ACC112 (cell line): ENCODE measurements around the gene PIEZO2.
A peak's percentile ranks its signal among the peaks of the same experiment; 100 is the strongest.

Source experiments
- H2AFZ ChIP-seq: fragments of 200-600 bp; sonication (generic); one replicate; pipeline ENCODE4 v1.6.0; 2017; ENCODE audit warnings: antibody characterized with exemption, low read length; ENCODE audit not compliant: unreplicated experiment
- H3K27ac ChIP-seq: fragments of 200-600 bp; sonication (generic); 2 replicates; pipeline ENCODE4 v1.5.1; 2014; ENCODE audit warnings: low read depth, mild to moderate bottlenecking, antibody characterized with exemption, low read length, moderate library complexity
- H3K27me3 ChIP-seq: fragments of 200-600 bp; sonication (generic); 2 replicates; pipeline ENCODE4 v1.6.1; 2014; ENCODE audit warnings: mild to moderate bottlenecking, antibody characterized with exemption, low read length, moderate library complexity, mixed read lengths; ENCODE audit not compliant: insufficient read depth
- H3K36me3 ChIP-seq: fragments of 200-600 bp; sonication (generic); 2 replicates; pipeline ENCODE4 v1.6.1; 2016; ENCODE audit warnings: mild to moderate bottlenecking, antibody characterized with exemption, low read length, moderate library complexity, mixed read lengths; ENCODE audit not compliant: insufficient read depth
- H3K4me1 ChIP-seq: fragments of 200-600 bp; sonication (generic); one replicate; pipeline ENCODE4 v1.6.1; 2016; ENCODE audit warnings: low read length, mixed read lengths; ENCODE audit not compliant: insufficient read depth, unreplicated experiment, control insufficient read depth
- H3K4me3 ChIP-seq: fragments of 200-600 bp; sonication (generic); 2 replicates; pipeline ENCODE4 v1.5.1; 2014; ENCODE audit warnings: mild to moderate bottlenecking, low read depth, low read length
- H3K79me2 ChIP-seq: fragments of 200-600 bp; sonication (generic); one replicate; pipeline ENCODE4 v1.6.0; 2016; ENCODE audit warnings: low read length; ENCODE audit not compliant: control insufficient read depth, unreplicated experiment, insufficient read depth

PIEZO2 gene

GRCh38 chr18:10752382-10752781 is 397.0 kb downstream of the PIEZO2 start:
- no peaks in the 10 kb centered on the region for H3K36me3 ChIP-seq
- H3K79me2 ChIP-seq = no peaks in the 10 kb centered on the region
- no peak overlapping the region for H2AFZ ChIP-seq
- peaks cover 10% of the 10 kb centered on the region for H3K4me1 ChIP-seq
- no peak overlapping the region for H3K27ac ChIP-seq
- peaks cover 3% of the 10 kb centered on the region; the same call in 1 of the 2 replicates for H3K27me3 ChIP-seq
- H3K4me3 ChIP-seq = no peak overlapping the region

- no peaks in the 10 kb centered on the region for H3K79me2 ChIP-seq
- H3K4me1 ChIP-seq = peaks cover 10% of the 10 kb centered on the region
- no peak overlapping the region for H3K4me3 ChIP-seq
- no peak overlapping the region for H2AFZ ChIP-seq
- H3K27ac ChIP-seq = no peak overlapping the region
- H3K36me3 ChIP-seq = no peaks in the 10 kb centered on the region
- H3K27me3 ChIP-seq = peaks cover 3% of the 10 kb centered on the region; the same call in 1 of the 2 replicates
Measured at GRCh38 chr18:10751653-10752052, 397.7 kb downstream of the PIEZO2 start.

GRCh38 chr18:10750191-10751035 is 399.0 kb downstream of the PIEZO2 start:
- Histone ChIP-seq H3K27me3 (peaks cover 3% of the 10 kb centered on the region; the same call in 1 of the 2 replicates), H3K36me3 (no peaks in the 10 kb centered on the region), H3K4me3 (no peak overlapping the region), H3K4me1 (peaks cover 10% of the 10 kb centered on the region), H2AFZ (no peak overlapping the region), H3K27ac (no peak overlapping the region), H3K79me2 (no peaks in the 10 kb centered on the region)

GRCh38 chr18:10748641-10749040 is 400.7 kb downstream of the PIEZO2 start:
- H3K4me1 ChIP-seq = peaks cover 10% of the 10 kb centered on the region
- no peak overlapping the region for H3K4me3 ChIP-seq
- peak overlapping the region; percentile 47 for H3K27ac ChIP-seq
- H3K79me2 ChIP-seq = no peaks in the 10 kb centered on the region
- H3K27me3 ChIP-seq = peaks cover 3% of the 10 kb centered on the region; the same call in 1 of the 2 replicates
- no peaks in the 10 kb centered on the region for H3K36me3 ChIP-seq
- no peak overlapping the region for H2AFZ ChIP-seq

- peaks cover 8% of the 10 kb centered on the region for H3K4me1 ChIP-seq
- no peak overlapping the region for H3K27ac ChIP-seq
- no peak overlapping the region for H3K4me3 ChIP-seq
- no peaks in the 10 kb centered on the region for H3K27me3 ChIP-seq
- H2AFZ ChIP-seq = no peak overlapping the region
- H3K36me3 ChIP-seq = no peaks in the 10 kb centered on the region
- H3K79me2 ChIP-seq = no peaks in the 10 kb centered on the region
Measured at GRCh38 chr18:10745971-10746370, 403.4 kb downstream of the PIEZO2 start.

- no peaks in the 10 kb centered on the region for H3K27me3 ChIP-seq
- H3K79me2 ChIP-seq = no peaks in the 10 kb centered on the region
Measured at GRCh38 chr18:10745219-10745618, 404.1 kb downstream of the PIEZO2 start.

DNA sequence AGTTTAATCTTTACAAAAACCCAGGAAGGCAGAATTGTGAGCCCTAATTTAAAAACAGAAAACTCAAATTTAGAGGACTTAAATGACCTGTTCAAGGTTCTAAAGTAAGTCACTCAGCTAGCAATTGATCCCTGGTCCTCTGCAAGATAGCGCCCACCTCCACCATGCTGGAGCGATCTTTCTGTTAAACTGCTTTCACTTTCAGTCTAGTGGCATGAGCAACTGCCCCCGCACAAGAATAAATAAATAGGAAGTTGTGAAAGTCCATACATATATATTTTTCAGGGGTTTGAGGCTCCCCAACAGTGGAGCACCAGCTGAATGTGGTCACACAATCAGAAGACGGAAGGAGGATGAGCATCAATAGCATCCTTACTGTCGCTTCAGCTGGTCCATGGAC is 405.6 kb downstream of the PIEZO2 start:
- Histone ChIP-seq H3K79me2 (no peaks in the 10 kb centered on the region), H3K27ac (no peak overlapping the region), H3K27me3 (no peaks in the 10 kb centered on the region), H3K4me3 (no peak overlapping the region), H3K4me1 (peaks cover 7% of the 10 kb centered on the region), H2AFZ (no peak overlapping the region), H3K36me3 (no peaks in the 10 kb centered on the region)

More at GRCh38 chr18:10745219-10745618, 404.1 kb downstream of the PIEZO2 start:
- H3K27ac ChIP-seq = no peak overlapping the region
- H3K4me1 ChIP-seq = peaks cover 8% of the 10 kb centered on the region
- H3K4me3 ChIP-seq = no peak overlapping the region
- H2AFZ ChIP-seq = no peak overlapping the region
- no peaks in the 10 kb centered on the region for H3K36me3 ChIP-seq

GRCh38 chr18:10739152-10739551 is 410.2 kb downstream of the PIEZO2 start:
- no peak overlapping the region for H3K27ac ChIP-seq
- no peaks in the 10 kb centered on the region for H3K79me2 ChIP-seq
- H3K4me3 ChIP-seq = no peak overlapping the region
- H3K4me1 ChIP-seq = no peaks in the 10 kb centered on the region
- H3K36me3 ChIP-seq = no peaks in the 10 kb centered on the region
- no peak overlapping the region for H2AFZ ChIP-seq
- no peaks in the 10 kb centered on the region for H3K27me3 ChIP-seq

GRCh38 chr18:10736984-10737383 is 412.4 kb downstream of the PIEZO2 start:
- H3K4me1 ChIP-seq = no peaks in the 10 kb centered on the region
- H3K36me3 ChIP-seq = no peaks in the 10 kb centered on the region
- H3K27ac ChIP-seq = no peak overlapping the region
- no peak overlapping the region for H2AFZ ChIP-seq
- H3K27me3 ChIP-seq = no peaks in the 10 kb centered on the region
- no peak overlapping the region for H3K4me3 ChIP-seq
- no peaks in the 10 kb centered on the region for H3K79me2 ChIP-seq

DNA sequence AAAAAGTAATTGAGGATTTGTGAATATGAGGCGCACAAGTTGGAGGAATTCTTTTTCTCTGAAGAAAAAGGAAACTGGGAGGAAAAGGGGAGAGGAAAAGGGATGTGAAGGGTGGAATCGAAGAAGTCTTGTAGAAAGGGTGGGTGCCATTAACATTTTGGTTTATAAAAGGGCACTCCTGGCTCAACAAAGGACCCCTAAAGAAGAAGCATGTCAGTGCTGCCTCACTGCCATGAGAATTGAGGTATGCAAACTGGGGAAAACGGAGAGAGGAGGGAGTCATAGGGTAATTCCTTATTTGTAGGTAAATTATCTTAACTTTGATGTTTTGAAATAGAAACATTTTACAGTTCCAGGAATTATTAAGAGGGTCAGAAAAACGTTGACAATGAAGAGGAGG is 416.4 kb downstream of the PIEZO2 start:
- Histone ChIP-seq H3K27ac (no peak overlapping the region), H3K36me3 (no peaks in the 10 kb centered on the region), H3K27me3 (no peaks in the 10 kb centered on the region), H2AFZ (no peak overlapping the region), H3K4me3 (no peak overlapping the region), H3K4me1 (no peaks in the 10 kb centered on the region), H3K79me2 (no peaks in the 10 kb centered on the region)

GRCh38 chr18:10727477-10727876 is 421.9 kb downstream of the PIEZO2 start:
- no peak overlapping the region for H2AFZ ChIP-seq
- H3K36me3 ChIP-seq = no peaks in the 10 kb centered on the region
- no peak overlapping the region for H3K27ac ChIP-seq
- H3K79me2 ChIP-seq = no peaks in the 10 kb centered on the region
- no peak overlapping the region for H3K4me3 ChIP-seq
- no peaks in the 10 kb centered on the region for H3K4me1 ChIP-seq
- H3K27me3 ChIP-seq = no peaks in the 10 kb centered on the region
